Activated naive CD8-positive, alpha-beta T cell treated with anti-CD3 and anti-CD28 coated beads, Interleukin-2, amount 10 ng/mL, durations not matched to agents 7 days and 5 days (primary cell): ENCODE results near the gene NAXD. TPM values are rescaled to one million over a fixed set of nuclear protein-coding genes. Genes with fewer than 3 reads are reported as not detected.

Experiments
- ATAC-seq: fragments of 150-1000 bp; cut with Tn5 transposase; one replicate; pipeline ENCODE4 v1.10.0; 2021; ENCODE audit warnings: low read depth, moderate library complexity
- POLR2A ChIA-PET: fragments of 350-600 bp; sonication (Branson Sonifier 250); formaldehyde crosslinking; loops from one replicate; lab custom pipeline; 2021; ENCODE audit warnings: antibody characterized with exemption; lab: Charles Lee
- DNase-seq: peaks from one replicate; pipeline ENCODE4 v3.0.0; 2021
- H3K27ac Mint-ChIP-seq: one replicate; pipeline ENCODE4 v1.8.0; 2022; ENCODE audit warnings: mild to moderate bottlenecking, mixed read lengths
- H3K27me3 Mint-ChIP-seq: one replicate; pipeline ENCODE4 v1.8.0; 2022; ENCODE audit warnings: mild to moderate bottlenecking, moderate library complexity, mixed read lengths
- H3K36me3 Mint-ChIP-seq: one replicate; pipeline ENCODE4 v1.8.0; 2021; ENCODE audit warnings: mild to moderate bottlenecking, mixed read lengths
- H3K4me1 Mint-ChIP-seq: one replicate; pipeline ENCODE4 v1.8.0; 2021; ENCODE audit warnings: mixed read lengths
- H3K4me3 Mint-ChIP-seq: one replicate; pipeline ENCODE4 v1.8.0; 2022; ENCODE audit warnings: mild to moderate bottlenecking, moderate library complexity, mixed read lengths
- H3K9me3 Mint-ChIP-seq: one replicate; pipeline ENCODE4 v1.8.0; 2021; ENCODE audit warnings: mixed read lengths
- total RNA-seq, 2 experiments: library from RNA; stranded (reverse); gene quantifications; one replicate each; pipeline ENCODE4 v1.2.3, GENCODE V29; 2021

Gene NAXD
- total RNA-seq, 2 experiments from 2014 or later, result 31.3 TPM

GRCh38 chr13:110637747-110638146 lies 22.4 kb downstream of the NAXD start:
- H3K4me1 Mint-ChIP-seq, result no peaks in the 10 kb centered on the region
- ATAC-seq (no peak), DNase-seq (no peak)
- POLR2A ChIA-PET, result no interaction called here
- H3K27ac Mint-ChIP-seq, result no peak overlapping the region
- peaks cover 12% of the 10 kb centered on the region for H3K36me3 Mint-ChIP-seq
- H3K27me3 Mint-ChIP-seq, result no peaks in the 10 kb centered on the region
- H3K9me3 Mint-ChIP-seq, result no peaks in the 10 kb centered on the region
- H3K4me3 Mint-ChIP-seq, result no peak overlapping the region

GRCh38 chr13:110638257-110638656 lies 22.9 kb downstream of the NAXD start:
- no peak overlapping the region for H3K4me3 Mint-ChIP-seq
- no peaks in the 10 kb centered on the region for H3K4me1 Mint-ChIP-seq
- POLR2A ChIA-PET, result no interaction called here
- H3K36me3 Mint-ChIP-seq, result peaks cover 13% of the 10 kb centered on the region
- DNase-seq (no peak), ATAC-seq (no peak)
- H3K9me3 Mint-ChIP-seq, result no peaks in the 10 kb centered on the region
- no peak overlapping the region for H3K27ac Mint-ChIP-seq
- no peaks in the 10 kb centered on the region for H3K27me3 Mint-ChIP-seq

GRCh38 chr13:110638814-110639806 lies 23.8 kb downstream of the NAXD start:
- no peaks in the 10 kb centered on the region for H3K27me3 Mint-ChIP-seq
- DNase-seq (no peak), ATAC-seq (no peak)
- no peaks in the 10 kb centered on the region for H3K9me3 Mint-ChIP-seq
- POLR2A ChIA-PET, result no interaction called here
- no peaks in the 10 kb centered on the region for H3K4me1 Mint-ChIP-seq
- H3K27ac Mint-ChIP-seq, result no peak overlapping the region
- H3K36me3 Mint-ChIP-seq, result peaks cover 13% of the 10 kb centered on the region
- H3K4me3 Mint-ChIP-seq, result no peak overlapping the region

GRCh38 chr13:110639935-110640334 lies 24.6 kb downstream of the NAXD start:
- DNase-seq (no peak), ATAC-seq (no peak)
- peaks cover 11% of the 10 kb centered on the region for H3K36me3 Mint-ChIP-seq
- no peaks in the 10 kb centered on the region for H3K27me3 Mint-ChIP-seq
- POLR2A ChIA-PET, result no interaction called here
- no peak overlapping the region for H3K4me3 Mint-ChIP-seq
- no peaks in the 10 kb centered on the region for H3K9me3 Mint-ChIP-seq
- H3K4me1 Mint-ChIP-seq, result no peaks in the 10 kb centered on the region
- H3K27ac Mint-ChIP-seq, result no peak overlapping the region

GRCh38 chr13:110640591-110641029 lies 25.3 kb downstream of the NAXD start:
- H3K4me1 Mint-ChIP-seq, result no peaks in the 10 kb centered on the region
- H3K27me3 Mint-ChIP-seq, result no peaks in the 10 kb centered on the region
- ATAC-seq, result no peak
- H3K27ac Mint-ChIP-seq, result peak overlapping the region; percentile 45
- H3K36me3 Mint-ChIP-seq, result peaks cover 11% of the 10 kb centered on the region
- no peaks in the 10 kb centered on the region for H3K9me3 Mint-ChIP-seq
- H3K4me3 Mint-ChIP-seq, result no peak overlapping the region
- DNase-seq, result no peak
- POLR2A ChIA-PET, result no interaction called here

- Mint-ChIP-seq H3K27ac (no peak overlapping the region), H3K4me1 (no peaks in the 10 kb centered on the region), H3K9me3 (no peaks in the 10 kb centered on the region), H3K36me3 (peaks cover 9% of the 10 kb centered on the region), H3K4me3 (no peak overlapping the region), H3K27me3 (no peaks in the 10 kb centered on the region)
- no peak for ATAC-seq
- POLR2A ChIA-PET, result no interaction called here
- no peak for DNase-seq
Observed at GRCh38 chr13:110641055-110642015, 26.0 kb downstream of the NAXD start.

GRCh38 chr13:110642291-110642981 lies 27.1 kb downstream of the NAXD start:
- Mint-ChIP-seq H3K4me3 (no peak overlapping the region), H3K27ac (no peak overlapping the region), H3K9me3 (no peaks in the 10 kb centered on the region), H3K27me3 (no peaks in the 10 kb centered on the region), H3K36me3 (peaks cover 7% of the 10 kb centered on the region), H3K4me1 (no peaks in the 10 kb centered on the region)
- POLR2A ChIA-PET, result no interaction called here
- no peak for DNase-seq
- no peak for ATAC-seq

GRCh38 chr13:110643324-110643723 lies 28.0 kb downstream of the NAXD start:
- POLR2A ChIA-PET, result no interaction called here
- H3K27me3 Mint-ChIP-seq, result no peaks in the 10 kb centered on the region
- H3K27ac Mint-ChIP-seq, result no peak overlapping the region
- H3K9me3 Mint-ChIP-seq, result no peaks in the 10 kb centered on the region
- no peak overlapping the region for H3K4me3 Mint-ChIP-seq
- no peak for DNase-seq
- peaks cover 1% of the 10 kb centered on the region for H3K4me1 Mint-ChIP-seq
- H3K36me3 Mint-ChIP-seq, result peaks cover 7% of the 10 kb centered on the region
- ATAC-seq, result no peak

GRCh38 chr13:110643768-110644421 lies 28.6 kb downstream of the NAXD start:
- Mint-ChIP-seq H3K4me1 (peaks cover 1% of the 10 kb centered on the region), H3K36me3 (peaks cover 6% of the 10 kb centered on the region), H3K9me3 (no peaks in the 10 kb centered on the region), H3K4me3 (no peak overlapping the region), H3K27me3 (no peaks in the 10 kb centered on the region), H3K27ac (no peak overlapping the region)
- DNase-seq, result no peak
- no peak for ATAC-seq
- POLR2A ChIA-PET, result no interaction called here

GRCh38 chr13:110644892-110645521 lies 29.7 kb downstream of the NAXD start:
- POLR2A ChIA-PET, result interaction anchor here (0.9 kb wide), 1 partner anchor 70 kb away, joined by 4 read pairs; no protein-coding TSS in a partner anchor
- Mint-ChIP-seq H3K4me1 (peaks cover 1% of the 10 kb centered on the region), H3K27me3 (no peaks in the 10 kb centered on the region), H3K4me3 (no peak overlapping the region), H3K9me3 (no peaks in the 10 kb centered on the region), H3K27ac (no peak overlapping the region), H3K36me3 (peaks cover 5% of the 10 kb centered on the region)
- peak; percentile 94 for ATAC-seq
- peak; percentile 67 for DNase-seq

- DNase-seq (no peak), ATAC-seq (no peak)
- no peaks in the 10 kb centered on the region for H3K9me3 Mint-ChIP-seq
- H3K36me3 Mint-ChIP-seq, result peaks cover 4% of the 10 kb centered on the region
- no peaks in the 10 kb centered on the region for H3K27me3 Mint-ChIP-seq
- peaks cover 1% of the 10 kb centered on the region for H3K4me1 Mint-ChIP-seq
- POLR2A ChIA-PET, result interaction anchor here (0.9 kb wide), 2 partner anchors 69 to 110 kb away, joined by 3 read pairs; no protein-coding TSS in a partner anchor
- H3K27ac Mint-ChIP-seq, result no peak overlapping the region
- no peak overlapping the region for H3K4me3 Mint-ChIP-seq
Observed at GRCh38 chr13:110645750-110646149, 30.4 kb downstream of the NAXD start.
